H9 (cell line): Measurements from ENCODE around the gene DLX6. TPM values are rescaled to one million over a fixed set of nuclear protein-coding genes. Genes with fewer than 3 reads are reported as not detected.

Experiments
- DNase-seq: peaks from one replicate; pipeline ENCODE4 v3.0.0-alpha.2; 2017
- H2AFZ ChIP-seq: one replicate; pipeline ENCODE4 v1.6.1; 2013; ENCODE audit warnings: mild to moderate bottlenecking, low read length, control low read depth, moderate library complexity
- H2AK5ac ChIP-seq: 2 replicates; pipeline ENCODE4 v1.6.1; 2013; ENCODE audit warnings: low read length, control low read depth, mixed read lengths; ENCODE audit not compliant: insufficient read length
- H2BK120ac ChIP-seq: one replicate; pipeline ENCODE4 v1.6.1; 2013; ENCODE audit warnings: low read depth, mild to moderate bottlenecking, low read length, control low read depth, inconsistent platforms; ENCODE audit not compliant: poor library complexity, severe bottlenecking
- H2BK12ac ChIP-seq: 2 replicates; pipeline ENCODE4 v1.6.1; 2013; ENCODE audit warnings: low read length, control low read depth, mixed read lengths, low read depth; ENCODE audit not compliant: insufficient read length
- H2BK15ac ChIP-seq: 2 replicates; pipeline ENCODE4 v1.6.1; 2013; ENCODE audit warnings: low read depth, low read length, control low read depth
- H2BK20ac ChIP-seq: one replicate; pipeline ENCODE4 v1.6.1; 2013; ENCODE audit warnings: low read depth, mild to moderate bottlenecking, low read length, control low read depth, inconsistent platforms; ENCODE audit not compliant: poor library complexity, severe bottlenecking
- H2BK5ac ChIP-seq: 2 replicates; pipeline ENCODE4 v1.6.1; 2013; ENCODE audit warnings: low read length, control low read depth, mixed read lengths; ENCODE audit not compliant: insufficient read length
- H3K14ac ChIP-seq: 2 replicates; pipeline ENCODE4 v1.6.1; 2013; ENCODE audit warnings: low read length, control low read depth; ENCODE audit not compliant: insufficient read depth
- H3K18ac ChIP-seq: 2 replicates; pipeline ENCODE4 v1.6.1; 2013; ENCODE audit warnings: low read depth, mild to moderate bottlenecking, mixed read lengths, low read length, control low read depth; ENCODE audit not compliant: insufficient read length
- H3K23ac ChIP-seq: 2 replicates; pipeline ENCODE4 v1.6.1; 2013; ENCODE audit warnings: low read length, control low read depth, mixed read lengths, low read depth; ENCODE audit not compliant: insufficient read length
- H3K23me2 ChIP-seq: 2 replicates; pipeline ENCODE4 v1.6.1; 2013; ENCODE audit warnings: low read depth, mild to moderate bottlenecking, mixed read lengths, low read length, control low read depth; ENCODE audit not compliant: insufficient read length, poor library complexity, severe bottlenecking
- H3K27ac ChIP-seq: 2 replicates; pipeline ENCODE4 v1.5.1; 2013; ENCODE audit warnings: low read length, control low read depth, mixed read lengths, low read depth; ENCODE audit not compliant: insufficient read length
- H3K27me3 ChIP-seq: 2 replicates; pipeline ENCODE4 v1.6.1; 2013; ENCODE audit warnings: low read length, control low read depth, inconsistent platforms; ENCODE audit not compliant: insufficient read depth
- H3K4ac ChIP-seq: 2 replicates; pipeline ENCODE4 v1.6.1; 2013; ENCODE audit warnings: low read depth, mild to moderate bottlenecking, control low read depth, inconsistent platforms, low read length, moderate library complexity
- H3K4me1 ChIP-seq: 2 replicates; pipeline ENCODE4 v1.6.1; 2013; ENCODE audit warnings: low read length, control low read depth, inconsistent platforms; ENCODE audit not compliant: insufficient read depth
- H3K4me2 ChIP-seq: 2 replicates; pipeline ENCODE4 v1.6.1; 2013; ENCODE audit warnings: low read length, control low read depth, mixed read lengths; ENCODE audit not compliant: insufficient read length, insufficient read depth
- H3K56ac ChIP-seq: 2 replicates; pipeline ENCODE4 v1.6.1; 2013; ENCODE audit warnings: low read depth, mild to moderate bottlenecking, mixed read lengths, low read length, control low read depth; ENCODE audit not compliant: insufficient read length
- H3K79me1 ChIP-seq: 2 replicates; pipeline ENCODE4 v1.6.1; 2013; ENCODE audit warnings: low read depth, mild to moderate bottlenecking, moderate library complexity, low read length, control low read depth, inconsistent platforms; ENCODE audit not compliant: insufficient read depth, poor library complexity, severe bottlenecking
- H3K79me2 ChIP-seq: 2 replicates; pipeline ENCODE4 v1.6.1; 2013; ENCODE audit warnings: low read length, control low read depth, inconsistent platforms; ENCODE audit not compliant: insufficient read depth
- H3K9ac ChIP-seq: 2 replicates; pipeline ENCODE4 v1.6.1; 2013; ENCODE audit warnings: low read length, control low read depth, mixed read lengths; ENCODE audit not compliant: insufficient read length; ENCODE audit errors: extremely low read depth
- H3K9me3 ChIP-seq: one replicate; pipeline ENCODE4 v1.6.1; 2013; ENCODE audit warnings: low read depth, low read length, inconsistent platforms; ENCODE audit not compliant: control insufficient read depth
- H3T11ph ChIP-seq: one replicate; pipeline ENCODE4 v1.6.1; 2013; ENCODE audit warnings: mild to moderate bottlenecking, low read length, control low read depth, inconsistent platforms
- H4K20me1 ChIP-seq: one replicate; pipeline ENCODE4 v1.6.1; 2013; ENCODE audit not compliant: control insufficient read depth, insufficient read length, insufficient read depth
- H4K5ac ChIP-seq: 2 replicates; pipeline ENCODE4 v1.6.1; 2013; ENCODE audit warnings: low read depth, mild to moderate bottlenecking, mixed read lengths, low read length, control low read depth; ENCODE audit not compliant: insufficient read length
- H4K8ac ChIP-seq: replicated peaks from 2 replicates; pipeline ENCODE4 v1.6.1; 2013; ENCODE audit warnings: low read length, control low read depth, mixed read lengths, low read depth; ENCODE audit not compliant: insufficient read length
- H4K91ac ChIP-seq: 2 replicates; pipeline ENCODE4 v1.6.1; 2013; ENCODE audit warnings: low read depth, mild to moderate bottlenecking, moderate library complexity, mixed read lengths, low read length, control low read depth; ENCODE audit not compliant: insufficient read length
- H3K27ac Mint-ChIP-seq, 3 experiments: 2 replicates in 2 of 3; 3 replicates in 1 of 3; pipeline ENCODE4 v1.8.0; 2020 to 2021; ENCODE audit warnings: mixed read lengths in 3 of 3, mild to moderate bottlenecking in 1 of 3, moderate library complexity in 1 of 3
- H3K27me3 Mint-ChIP-seq: 2 replicates; pipeline ENCODE4 v1.8.0; 2021; ENCODE audit warnings: low read depth, mild to moderate bottlenecking, moderate library complexity, mixed read lengths
- H3K36me3 Mint-ChIP-seq, 3 experiments: 2 replicates in 2 of 3; 3 replicates in 1 of 3; pipeline ENCODE4 v1.8.0; 2020 to 2021; ENCODE audit warnings: low read depth in 3 of 3, mixed read lengths in 3 of 3; ENCODE audit not compliant: insufficient read depth in 1 of 3
- H3K4me1 Mint-ChIP-seq, 2 experiments: 2 replicates each; pipeline ENCODE4 v1.8.0; 2020; ENCODE audit warnings: mixed read lengths in 2 of 2
- H3K4me3 Mint-ChIP-seq, 2 experiments: 2 replicates in 1 of 2; 3 replicates in 1 of 2; pipeline ENCODE4 v1.8.0; 2020 to 2021; ENCODE audit warnings: mild to moderate bottlenecking in 2 of 2, mixed read lengths in 2 of 2, moderate library complexity in 1 of 2
- H3K9me3 Mint-ChIP-seq, 2 experiments: 2 replicates in 1 of 2; 3 replicates in 1 of 2; pipeline ENCODE4 v1.8.0; 2020; ENCODE audit warnings: mild to moderate bottlenecking in 2 of 2, mixed read lengths in 2 of 2, moderate library complexity in 1 of 2
- CTCF ChIP-seq: fragments of 200-600 bp; sonication (generic); conservative IDR thresholded peaks from 3 replicates; pipeline ENCODE4 v1.8.0; 2021; ENCODE audit warnings: antibody characterized with exemption, mild to moderate bottlenecking
- WGBS: extraction: QIAGEN DNeasy Blood & Tissue Kit; methylation state at CpG from one replicate; pipeline ENCODE4 v1.1.7; 2013; ENCODE audit warnings: missing lambda C conversion rate, low lambda C conversion rate, mixed read lengths; ENCODE audit not compliant: insufficient read length; ENCODE audit errors: extremely low coverage; 5-methylcytosine and 5-hydroxymethylcytosine counted together
- total RNA-seq: library from RNA; stranded (reverse); gene quantifications from 2 replicates; pipeline ENCODE4 v1.2.1, GENCODE V29; 2021

DLX6 gene
- total RNA-seq, 1 experiment from 2014 or later, result 0.24 TPM

DNA sequence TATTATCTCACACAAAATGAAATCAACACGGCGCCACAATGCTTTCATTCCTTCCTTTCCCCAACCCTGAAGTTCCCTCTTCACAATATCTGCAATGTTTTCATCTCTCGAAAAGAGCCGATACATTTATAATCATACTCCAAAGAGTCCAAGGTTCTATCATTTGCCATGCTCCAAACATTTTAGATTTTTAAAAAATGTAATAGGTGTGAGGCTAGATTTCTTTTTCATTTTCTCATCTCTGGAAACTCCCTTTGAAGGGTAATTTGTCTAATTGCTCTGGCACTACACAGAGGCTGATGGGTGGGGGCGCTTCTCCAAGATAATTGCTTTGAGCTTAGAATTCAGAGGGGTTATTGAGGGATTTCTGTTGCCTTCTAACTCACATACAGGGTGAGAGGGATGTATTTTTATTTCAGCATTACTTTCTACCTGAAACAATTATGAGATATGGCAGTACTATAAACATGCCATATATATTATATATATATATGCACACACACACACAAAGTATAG, 14.4 kb downstream of the DLX6 start:
- Histone ChIP-seq H3K14ac (no peak overlapping the region), H3K79me2 (no peaks in the 10 kb centered on the region), H3K4me1 (no peaks in the 10 kb centered on the region), H3K4me2 (no peak overlapping the region), H4K91ac (no peak overlapping the region), H3K4ac (no peak overlapping the region), H4K8ac (no peak overlapping the region), H3K27ac (no peak overlapping the region), H2BK15ac (no peak overlapping the region), H4K5ac (no peak overlapping the region), H3K9ac (no peak overlapping the region), H3K9me3 (no peaks in the 10 kb centered on the region), H3K27me3 (peaks cover 98% of the 10 kb centered on the region), H2BK20ac (no peak overlapping the region), H3T11ph (no peak overlapping the region), H4K20me1 (peaks cover 3% of the 10 kb centered on the region), H2AFZ (no peak overlapping the region), H2BK120ac (no peak overlapping the region), H3K23me2 (peaks cover 10% of the 10 kb centered on the region), H3K79me1 (no peaks in the 10 kb centered on the region), H2BK12ac (no peak overlapping the region), H3K23ac (no peak overlapping the region), H2BK5ac (no peak overlapping the region), H3K18ac (no peak overlapping the region), H2AK5ac (no peak overlapping the region), H3K56ac (no peak overlapping the region)
- no CpG with 5 or more reads among the region's 5 CpGs for WGBS
- H3K4me1 Mint-ChIP-seq, result peaks cover 49 to 72% of the 10 kb centered on the region in 2 experiments
- H3K4me3 Mint-ChIP-seq, result no peak overlapping the region
- no peaks in the 10 kb centered on the region; a peak in 1 of 7 replicates for H3K36me3 Mint-ChIP-seq
- DNase-seq, result no peak
- no peak for TF ChIP-seq CTCF
- H3K9me3 Mint-ChIP-seq, result peaks cover 5 to 17% of the 10 kb centered on the region in 2 experiments
- peaks cover 100% of the 10 kb centered on the region for H3K27me3 Mint-ChIP-seq
- H3K27ac Mint-ChIP-seq, result no peak overlapping the region
